GM18870 (cell line): ENCODE measurements around the gene TMTC2.

Source experiments
- ATAC-seq: cut with Tn5 transposase; IDR thresholded peaks from one replicate; pipeline ENCODE4 v1.9.1; 2021; ENCODE audit warnings: moderate library complexity; ENCODE audit not compliant: unreplicated experiment

Gene TMTC2

GRCh38 chr12:83172441-83172840, 485.7 kb downstream of the TMTC2 start:
- no peak for ATAC-seq

GRCh38 chr12:83172866-83173649, 486.4 kb downstream of the TMTC2 start:
- no peak for ATAC-seq

- no peak for ATAC-seq
These were observed 493.3 kb downstream of the TMTC2 start for GRCh38 chr12:83179999-83180398.

- ATAC-seq = no peak
These were observed 494.4 kb downstream of the TMTC2 start for GRCh38 chr12:83181074-83181473.

- ATAC-seq = no peak
These were observed 496.4 kb downstream of the TMTC2 start for GRCh38 chr12:83183132-83183531.
